ENCODE data around the gene CSNK1E.

CSNK1E gene

GRCh38 chr22:38314933-38315822, 2.1 kb downstream of the CSNK1E start:
- Histone ChIP-seq H3K4me1 (ENCODE audit: control insufficient read depth, insufficient read depth, low read length) (peaks cover 40% of the 10 kb centered on the region), H3K27ac (ENCODE audit: insufficient read depth, low read depth, low read length, poor library complexity, severe bottlenecking) (peak overlapping the region; percentile 50), H3K36me3 (ENCODE audit: control insufficient read depth, insufficient read depth, low read length) (peaks cover 19% of the 10 kb centered on the region), H3K4me3 (ENCODE audit: insufficient read depth, low read depth, low read length) (peak overlapping the region; percentile 69), H3K27me3 (ENCODE audit: control insufficient read depth, insufficient read depth, low read length, poor library complexity, severe bottlenecking) (no peaks in the 10 kb centered on the region), H3K9me3 (ENCODE audit: control insufficient read depth, low read length) (no peaks in the 10 kb centered on the region)
- 54 to 59% methylated on average over 21 of the region's 21 CpGs for WGBS, 2 experiments

GRCh38 chr22:38314051-38314932, 2.9 kb downstream of the CSNK1E start:
- Histone ChIP-seq H3K4me3 (ENCODE audit: insufficient read depth, low read depth, low read length) (peak overlapping the region; percentile 69), H3K27me3 (ENCODE audit: control insufficient read depth, insufficient read depth, low read length, poor library complexity, severe bottlenecking) (no peaks in the 10 kb centered on the region), H3K27ac (ENCODE audit: insufficient read depth, low read depth, low read length, poor library complexity, severe bottlenecking) (peak overlapping the region; percentile 50), H3K9me3 (ENCODE audit: control insufficient read depth, low read length) (no peaks in the 10 kb centered on the region), H3K36me3 (ENCODE audit: control insufficient read depth, insufficient read depth, low read length) (peaks cover 19% of the 10 kb centered on the region), H3K4me1 (ENCODE audit: control insufficient read depth, insufficient read depth, low read length) (peaks cover 42% of the 10 kb centered on the region)
- 59 to 62% methylated on average over 23 of the region's 23 CpGs for WGBS, 2 experiments

GRCh38 chr22:38313384-38313955, 3.8 kb downstream of the CSNK1E start:
- Histone ChIP-seq H3K27me3 (ENCODE audit: control insufficient read depth, insufficient read depth, low read length, poor library complexity, severe bottlenecking) (no peaks in the 10 kb centered on the region), H3K4me3 (ENCODE audit: insufficient read depth, low read depth, low read length) (peak overlapping the region; percentile 69), H3K4me1 (ENCODE audit: control insufficient read depth, insufficient read depth, low read length) (peaks cover 38% of the 10 kb centered on the region), H3K9me3 (ENCODE audit: control insufficient read depth, low read length) (no peaks in the 10 kb centered on the region), H3K36me3 (ENCODE audit: control insufficient read depth, insufficient read depth, low read length) (peaks cover 27% of the 10 kb centered on the region), H3K27ac (ENCODE audit: insufficient read depth, low read depth, low read length, poor library complexity, severe bottlenecking) (no peak overlapping the region)
- 70 to 72% methylated on average over 10 to 11 of the region's 11 CpGs for WGBS, 2 experiments

- peaks cover 31% of the 10 kb centered on the region for H3K36me3 ChIP-seq (ENCODE audit: control insufficient read depth, insufficient read depth, low read length)
- 94 to 96% methylated on average over 7 of the region's 7 CpGs for WGBS, 2 experiments
- H3K9me3 ChIP-seq (ENCODE audit: control insufficient read depth, low read length): no peaks in the 10 kb centered on the region
- no peaks in the 10 kb centered on the region for H3K27me3 ChIP-seq (ENCODE audit: control insufficient read depth, insufficient read depth, low read length, poor library complexity, severe bottlenecking)
- H3K27ac ChIP-seq (ENCODE audit: insufficient read depth, low read depth, low read length, poor library complexity, severe bottlenecking): no peak overlapping the region
- peaks cover 30% of the 10 kb centered on the region for H3K4me1 ChIP-seq (ENCODE audit: control insufficient read depth, insufficient read depth, low read length)
- no peak overlapping the region for H3K4me3 ChIP-seq (ENCODE audit: insufficient read depth, low read depth, low read length)
Measured at GRCh38 chr22:38312261-38312800, 4.9 kb downstream of the CSNK1E start.

GRCh38 chr22:38311323-38311620, 6.0 kb downstream of the CSNK1E start:
- Histone ChIP-seq H3K27ac (ENCODE audit: insufficient read depth, low read depth, low read length, poor library complexity, severe bottlenecking) (no peak overlapping the region), H3K4me1 (ENCODE audit: control insufficient read depth, insufficient read depth, low read length) (peaks cover 30% of the 10 kb centered on the region)

GRCh38 chr22:38310518-38311322, 6.5 kb downstream of the CSNK1E start:
- H3K36me3 ChIP-seq (ENCODE audit: control insufficient read depth, insufficient read depth, low read length): peaks cover 31% of the 10 kb centered on the region
- no peaks in the 10 kb centered on the region for H3K27me3 ChIP-seq (ENCODE audit: control insufficient read depth, insufficient read depth, low read length, poor library complexity, severe bottlenecking)
- peaks cover 30% of the 10 kb centered on the region for H3K4me1 ChIP-seq (ENCODE audit: control insufficient read depth, insufficient read depth, low read length)
- no peaks in the 10 kb centered on the region for H3K9me3 ChIP-seq (ENCODE audit: control insufficient read depth, low read length)
- H3K4me3 ChIP-seq (ENCODE audit: insufficient read depth, low read depth, low read length): no peak overlapping the region
- no peak overlapping the region for H3K27ac ChIP-seq (ENCODE audit: insufficient read depth, low read depth, low read length, poor library complexity, severe bottlenecking)
- 92 to 94% methylated on average over 18 of the region's 18 CpGs for WGBS, 2 experiments

More at GRCh38 chr22:38311323-38311620, 6.0 kb downstream of the CSNK1E start:
- Histone ChIP-seq H3K27me3 (ENCODE audit: control insufficient read depth, insufficient read depth, low read length, poor library complexity, severe bottlenecking) (no peaks in the 10 kb centered on the region), H3K36me3 (ENCODE audit: control insufficient read depth, insufficient read depth, low read length) (peaks cover 31% of the 10 kb centered on the region), H3K4me3 (ENCODE audit: insufficient read depth, low read depth, low read length) (no peak overlapping the region), H3K9me3 (ENCODE audit: control insufficient read depth, low read length) (no peaks in the 10 kb centered on the region)
- 94 to 96% methylated on average over 4 of the region's 4 CpGs for WGBS, 2 experiments

- Histone ChIP-seq H3K27ac (ENCODE audit: insufficient read depth, low read depth, low read length, poor library complexity, severe bottlenecking) (no peak overlapping the region), H3K27me3 (ENCODE audit: control insufficient read depth, insufficient read depth, low read length, poor library complexity, severe bottlenecking) (no peaks in the 10 kb centered on the region), H3K4me1 (ENCODE audit: control insufficient read depth, insufficient read depth, low read length) (peaks cover 23% of the 10 kb centered on the region), H3K9me3 (ENCODE audit: control insufficient read depth, low read length) (no peaks in the 10 kb centered on the region), H3K4me3 (ENCODE audit: insufficient read depth, low read depth, low read length) (no peak overlapping the region), H3K36me3 (ENCODE audit: control insufficient read depth, insufficient read depth, low read length) (peaks cover 31% of the 10 kb centered on the region)
- 92% methylated on average over 18 of the region's 18 CpGs for WGBS, 2 experiments
Measured at GRCh38 chr22:38309614-38310517, 7.4 kb downstream of the CSNK1E start.

GRCh38 chr22:38308791-38309498, 8.3 kb downstream of the CSNK1E start:
- H3K4me1 ChIP-seq (ENCODE audit: control insufficient read depth, insufficient read depth, low read length): peaks cover 14% of the 10 kb centered on the region
- H3K4me3 ChIP-seq (ENCODE audit: insufficient read depth, low read depth, low read length): no peak overlapping the region
- 88 to 93% methylated on average over 10 of the region's 10 CpGs for WGBS, 2 experiments
- peaks cover 26% of the 10 kb centered on the region for H3K36me3 ChIP-seq (ENCODE audit: control insufficient read depth, insufficient read depth, low read length)
- no peaks in the 10 kb centered on the region for H3K27me3 ChIP-seq (ENCODE audit: control insufficient read depth, insufficient read depth, low read length, poor library complexity, severe bottlenecking)
- H3K27ac ChIP-seq (ENCODE audit: insufficient read depth, low read depth, low read length, poor library complexity, severe bottlenecking): no peak overlapping the region
- H3K9me3 ChIP-seq (ENCODE audit: control insufficient read depth, low read length): no peaks in the 10 kb centered on the region
